NOMO-1 treated with DMSO at 0.1 percent for 48 hours (cell line): ENCODE measurements around the gene PCED1A.
A peak's percentile ranks its signal among the peaks of the same experiment; 100 is the strongest.

Experiments
- DNase-seq: peaks from one replicate; lab custom pipeline; 2025; ENCODE audit not compliant: unreplicated experiment; lab: John Stamatoyannopoulos, UW

The PCED1A gene

DNA sequence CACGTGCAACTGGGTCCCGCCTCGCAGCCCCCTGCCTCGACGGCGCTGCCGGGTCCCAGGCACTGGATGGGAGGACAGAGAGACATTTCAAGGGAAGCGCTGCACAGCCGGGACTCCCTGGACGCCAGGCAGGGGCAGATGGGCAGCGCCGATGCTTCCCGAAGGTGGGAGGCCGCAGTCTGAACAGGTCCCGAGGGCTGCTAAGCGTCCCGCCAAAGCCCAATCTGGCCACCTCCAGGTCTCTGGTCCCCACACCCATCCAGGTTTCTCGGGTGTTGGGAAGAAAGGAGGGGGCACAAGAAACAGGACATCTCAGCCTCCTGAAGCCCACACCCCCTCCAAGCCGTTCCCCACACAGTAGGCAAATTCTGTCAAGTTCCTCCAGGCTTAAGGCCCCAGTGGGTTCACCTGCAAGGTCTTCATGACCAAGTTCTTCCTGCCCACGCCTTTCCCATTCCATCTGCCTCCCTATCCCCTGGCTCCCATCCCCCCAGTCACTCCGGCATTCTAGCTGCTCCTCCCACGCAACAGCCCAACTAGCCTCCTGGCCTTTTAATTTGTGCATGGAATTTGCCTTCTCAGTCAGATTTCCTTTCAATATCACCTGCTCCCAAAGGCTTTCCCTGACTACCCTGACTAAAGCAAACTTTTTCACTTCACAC, 34.6 kb downstream of the PCED1A start:
- DNase-seq, result no peak

- no peak for DNase-seq
Measured at GRCh38 chr20:2804852-2805688, 35.4 kb downstream of the PCED1A start.

DNA sequence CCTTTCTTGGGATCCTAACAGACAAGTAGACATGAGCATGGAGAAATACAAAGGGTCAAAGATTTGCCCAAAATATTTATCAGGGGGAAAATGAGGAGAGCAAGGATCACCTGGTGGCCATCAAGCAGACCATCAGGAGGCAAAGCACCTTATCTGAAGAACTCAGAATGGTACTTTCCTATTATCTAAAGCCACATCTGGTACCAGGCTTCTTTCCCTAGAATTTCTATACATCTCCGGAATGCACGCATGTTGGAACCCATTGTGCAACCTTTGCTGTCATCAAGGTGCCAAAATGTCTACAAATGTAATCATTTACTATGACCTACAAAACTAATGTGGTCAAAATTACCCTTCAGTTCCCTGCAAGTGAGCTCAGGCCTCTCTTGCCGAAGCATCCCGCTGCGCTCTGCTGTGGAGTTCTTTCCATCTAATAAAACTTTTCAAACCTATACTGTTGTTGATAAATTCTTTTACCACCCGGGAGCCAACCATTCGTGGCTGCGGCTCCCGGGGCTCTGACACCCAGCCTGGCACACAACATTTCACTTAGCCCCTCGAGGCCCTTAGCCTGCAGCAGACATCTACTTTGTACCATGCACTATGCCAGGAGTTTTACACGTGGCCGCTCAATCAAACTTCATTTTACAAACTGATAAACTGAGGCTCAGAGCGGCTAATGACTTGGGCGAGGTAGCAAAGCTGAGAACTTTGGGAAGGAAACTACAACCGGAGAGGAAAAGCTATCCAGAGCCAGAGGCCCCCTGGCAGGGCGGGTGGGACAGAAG, 36.2 kb downstream of the PCED1A start:
- DNase-seq, result no peak

DNA sequence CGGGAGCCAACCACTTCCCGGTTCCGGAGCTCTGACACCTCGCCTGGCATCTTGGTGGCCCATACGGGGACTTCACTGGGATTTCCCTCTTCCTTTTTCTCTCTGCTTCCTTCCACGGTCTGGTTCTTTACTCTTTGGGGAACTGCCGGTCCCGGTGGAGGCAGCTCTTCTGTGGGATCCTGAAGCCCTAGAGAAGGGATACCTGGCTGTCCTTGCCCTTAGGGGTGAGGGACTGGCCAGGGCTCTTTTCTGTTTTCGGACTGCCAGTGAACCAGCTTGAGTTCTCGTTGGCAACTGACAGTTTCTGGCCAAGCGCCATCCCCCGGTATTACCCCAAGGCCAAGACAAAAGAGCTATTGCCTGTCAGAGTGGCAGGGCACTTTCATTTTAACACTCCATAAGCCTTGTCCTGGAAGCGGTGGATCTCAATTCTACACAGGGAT, 39.1 kb downstream of the PCED1A start:
- no peak for DNase-seq

- DNase-seq, result peak; percentile 60
Measured at GRCh38 chr20:2800521-2801285, 39.8 kb downstream of the PCED1A start, which contains the start of gene CPXM1. Gene CPXM1, minus strand, starts transcription at chr20:2800627. Its CDS starts 55 bp downstream, at chr20:2800572.

- DNase-seq, result no peak
Measured at GRCh38 chr20:2799688-2800520, 40.6 kb downstream of the PCED1A start.

- no peak for DNase-seq
Measured at GRCh38 chr20:2799271-2799670, 41.2 kb downstream of the PCED1A start.

DNA sequence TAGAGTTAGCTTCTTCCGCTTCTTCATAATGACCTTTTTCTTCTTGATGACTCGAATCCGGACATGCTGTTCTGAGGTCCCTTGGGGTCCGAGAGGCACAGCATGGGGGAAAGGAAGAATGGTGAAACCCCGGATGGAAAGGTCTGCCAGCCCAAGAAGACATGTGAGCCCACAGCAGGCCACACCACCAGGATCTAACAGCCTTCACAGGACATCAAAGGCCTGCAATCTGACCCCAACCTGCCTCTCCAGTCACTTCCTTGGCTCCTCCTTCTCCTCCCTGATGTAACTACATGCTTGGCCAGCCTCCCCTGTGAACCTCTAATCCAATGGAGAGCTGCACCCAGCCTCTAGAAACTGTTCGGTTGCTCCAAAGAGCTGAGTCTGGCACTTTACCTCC, 41.6 kb downstream of the PCED1A start:
- DNase-seq, result no peak

- DNase-seq, result no peak
Measured at GRCh38 chr20:2798095-2798805, 42.2 kb downstream of the PCED1A start.

- no peak for DNase-seq
Measured at GRCh38 chr20:2797136-2797983, 43.1 kb downstream of the PCED1A start.

GRCh38 chr20:2796011-2796660, 44.3 kb downstream of the PCED1A start:
- DNase-seq, result no peak

- DNase-seq, result no peak
Measured at GRCh38 chr20:2795451-2795850, 45.0 kb downstream of the PCED1A start.

DNA sequence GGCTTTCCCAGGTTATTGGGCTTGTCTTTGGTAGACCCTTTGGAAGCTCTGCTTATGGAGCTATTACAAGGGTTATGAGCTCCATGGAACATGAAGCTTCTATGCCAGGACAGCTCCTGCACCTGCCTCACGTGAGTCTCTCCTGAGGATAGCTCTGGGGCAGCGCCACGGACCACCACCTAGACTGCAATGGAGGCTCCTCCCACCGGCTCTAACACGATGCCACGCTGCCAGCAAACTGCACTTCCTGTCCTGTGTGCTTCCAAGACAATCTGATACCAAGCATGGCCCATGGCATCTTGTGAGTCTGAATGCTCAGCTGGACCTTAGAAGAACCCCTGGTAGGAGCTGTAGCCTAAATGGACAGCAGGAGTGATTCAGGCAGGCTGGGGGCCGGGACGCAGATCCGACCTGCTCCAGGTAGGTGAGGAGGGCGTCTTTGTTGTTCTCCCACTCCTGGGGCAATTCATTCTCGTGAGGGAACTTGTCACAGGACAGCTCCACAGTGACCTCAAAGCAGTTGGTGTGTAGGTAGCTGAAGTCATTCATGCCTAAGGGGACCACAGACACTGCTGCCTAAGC, 45.5 kb downstream of the PCED1A start:
- no peak for DNase-seq

DNA sequence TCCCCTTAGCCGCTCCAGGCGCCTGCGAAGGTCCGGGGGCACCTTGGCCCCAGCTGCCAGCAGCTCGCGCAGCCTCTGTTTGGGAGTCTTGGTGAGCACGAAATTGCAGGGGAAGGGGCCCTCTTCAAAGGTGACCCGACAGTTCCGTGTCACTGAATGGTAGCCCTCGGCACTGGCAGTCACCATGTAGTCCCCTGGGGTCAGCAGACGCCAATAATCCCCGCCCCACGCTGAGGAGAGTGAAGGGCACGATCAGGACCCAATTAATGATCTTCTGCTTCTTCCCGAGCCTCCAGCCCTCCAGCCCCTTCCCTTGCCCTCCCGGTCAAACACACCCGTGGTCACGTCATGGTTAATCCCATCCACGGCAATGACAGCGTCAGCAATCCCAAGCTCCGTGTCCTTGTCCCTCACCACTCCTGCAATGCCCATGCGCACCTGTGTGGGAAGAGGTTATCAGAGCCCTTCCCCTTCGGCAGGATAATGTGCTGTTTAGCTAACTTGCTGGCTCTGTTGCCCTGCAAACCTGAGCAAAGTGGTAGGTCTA, 46.2 kb downstream of the PCED1A start:
- DNase-seq, result no peak

DNA sequence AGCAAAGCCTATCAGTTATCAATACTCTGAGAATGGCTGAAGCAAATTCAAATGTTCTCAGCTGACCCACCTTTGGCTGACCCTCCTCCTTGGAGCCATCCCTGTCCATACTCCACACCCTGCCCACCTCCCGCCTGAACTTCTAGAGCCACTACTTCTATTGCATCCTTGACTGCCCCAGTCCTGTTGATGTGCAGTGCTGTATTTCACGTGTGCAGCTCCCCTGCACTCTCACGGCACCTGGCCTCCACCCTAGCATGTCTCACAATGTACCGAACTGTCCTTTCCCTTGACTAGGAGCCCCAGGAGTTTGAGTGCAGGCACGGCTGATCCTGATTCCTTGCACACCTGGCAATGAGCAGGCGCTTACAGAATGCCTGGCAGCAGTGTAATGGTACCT, 47.0 kb downstream of the PCED1A start:
- no peak for DNase-seq
